K562 (cell line): Measurements from ENCODE around the gene ARHGEF17. TPM values are rescaled to one million over a fixed set of nuclear protein-coding genes. Genes with fewer than 3 reads are reported as not detected.
A peak's percentile ranks its signal among the peaks of the same experiment; 100 is the strongest.

Experiments
- ATAC-seq: fragments of 200-7000 bp; cut with Tn5 transposase; 3 replicates; pipeline ENCODE4 v1.9.1; 2020; ENCODE audit warnings: moderate library complexity
- BruUV-seq: library from RNA; stranded (reverse); fragments of 400-500 nt; replicated peaks from 2 replicates; lab custom pipeline; 2021; lab: Mats Ljungman, UMichigan
- CTCF ChIA-PET: fragments of 300-600 bp; formaldehyde crosslinking; extraction: SDS; loops from one replicate; lab custom pipeline; 2021; ENCODE audit warnings: low intra/inter-chr PET ratio; lab: Yijun Ruan, JAX
- POLR2A ChIA-PET: fragments of 300-600, 350-650 bp; sonication (Branson Sonifier 250); formaldehyde crosslinking; extraction: SDS; loops from one replicate; lab custom pipeline; 2021; ENCODE audit warnings: antibody characterized with exemption, inconsistent platforms; lab: Yijun Ruan, JAX
- DNase-seq, 4 experiments: peaks; one replicate each; pipeline versions ENCODE4 v3.0.0 to v3.0.0-alpha.2; 2011 to 2018; ENCODE audit warnings: low spot score in 3 of 4, mixed read lengths in 3 of 4; ENCODE audit errors: extremely low read depth in 1 of 4
- FAIRE-seq: peaks from 2 replicates; lab custom pipeline; 2011; peaks lifted over from hg19 to GRCh38; lab: Jason Lieb, UNC
- H2AFZ ChIP-seq: 2 replicates; pipeline ENCODE4 v1.6.0; 2011; ENCODE audit warnings: low read depth, low read length, control low read depth, inconsistent platforms
- H3K27ac ChIP-seq: fragments of 200-600 bp; 3 replicates; pipeline ENCODE4 v1.8.0; 2011; ENCODE audit warnings: low read depth, mild to moderate bottlenecking, control low read depth, inconsistent platforms, low read length, moderate library complexity, mixed read lengths; ENCODE audit errors: extremely low read depth
- H3K27me3 ChIP-seq, 2 experiments: fragments of 300-600 bp in 1 of 2; 2 replicates in 1 of 2; 3 replicates in 1 of 2; pipeline versions ENCODE4 v1.6.0 to v1.8.0; 2011; ENCODE audit warnings: inconsistent platforms in 2 of 2, low read length in 2 of 2, mild to moderate bottlenecking in 1 of 2, mixed read lengths in 1 of 2, moderate library complexity in 1 of 2; ENCODE audit not compliant: control insufficient read depth in 2 of 2, insufficient read depth in 2 of 2
- H3K36me3 ChIP-seq: fragments of 300-600 bp; 3 replicates; pipeline ENCODE4 v1.8.0; 2011; ENCODE audit warnings: mild to moderate bottlenecking, low read length, inconsistent platforms; ENCODE audit not compliant: control insufficient read depth, insufficient read depth
- H3K4me1 ChIP-seq, 2 experiments: fragments of 200-600 bp in 1 of 2; replicated peaks in 1 of 2; 2 replicates in 1 of 2; 3 replicates in 1 of 2; pipeline versions ENCODE4 v1.5.1 to v1.8.0; 2011; ENCODE audit warnings: inconsistent platforms in 2 of 2, low read length in 2 of 2, mild to moderate bottlenecking in 1 of 2, mixed read lengths in 1 of 2, moderate library complexity in 1 of 2; ENCODE audit not compliant: control insufficient read depth in 2 of 2, insufficient read depth in 2 of 2
- H3K4me2 ChIP-seq: 2 replicates; pipeline ENCODE4 v1.6.1; 2011; ENCODE audit warnings: low read length, control low read depth, inconsistent platforms, mixed read lengths; ENCODE audit not compliant: insufficient read depth
- H3K4me3 ChIP-seq: fragments of 200-600 bp; sonication (generic), shearing (Covaris generic); 2 replicates; pipeline ENCODE4 v1.5.1; 2016; ENCODE audit warnings: control low read depth, inconsistent platforms
- H3K79me2 ChIP-seq: fragments of 200-600 bp; 3 replicates; pipeline ENCODE4 v1.8.0; 2011; ENCODE audit warnings: low read length, inconsistent platforms; ENCODE audit not compliant: control insufficient read depth, insufficient read depth
- H3K9ac ChIP-seq, 2 experiments: 2 replicates each; pipeline versions ENCODE4 v1.6.0 to v1.6.1; 2011; ENCODE audit warnings: low read depth in 2 of 2, low read length in 2 of 2, control low read depth in 1 of 2, inconsistent platforms in 1 of 2, mild to moderate bottlenecking in 1 of 2, mixed read lengths in 1 of 2; ENCODE audit not compliant: insufficient read depth in 1 of 2
- H3K9me1 ChIP-seq: one replicate; pipeline ENCODE4 v1.6.0; 2011; ENCODE audit warnings: inconsistent platforms, mild to moderate bottlenecking, low read length, moderate library complexity; ENCODE audit not compliant: control insufficient read depth, insufficient read depth
- H3K9me3 ChIP-seq: replicated peaks from 2 replicates; pipeline ENCODE4 v1.5.1; 2011; ENCODE audit warnings: low read depth, low read length, inconsistent platforms; ENCODE audit not compliant: control insufficient read depth, insufficient read depth
- H4K20me1 ChIP-seq: replicated peaks from 2 replicates; pipeline ENCODE4 v1.6.1; 2011; ENCODE audit warnings: low read length, inconsistent platforms, mixed read lengths; ENCODE audit not compliant: control insufficient read depth, insufficient read depth
- ZBTB33 ChIP-seq: sonication (generic); formaldehyde crosslinking; IDR thresholded peaks from 2 replicates; pipeline ENCODE4 v1.8.1; 2023; ENCODE audit warnings: mild to moderate bottlenecking, missing genetic modification reagents
- ZFP36 ChIP-seq: fragments of 150-350 bp; IDR thresholded peaks from 2 replicates; pipeline ENCODE4 v1.6.1; 2018; ENCODE audit warnings: low read length, low read depth; ENCODE audit not compliant: partially characterized antibody
- ZNF134 ChIP-seq: fragments of 250-450 bp; sonication (Bioruptor Pico); conservative IDR thresholded peaks from 2 replicates; pipeline ENCODE4 v1.4.0; 2020
- WGBS: fragments of 100-300 bp; shearing (Covaris generic); methylation state at CpG from one replicate; pipeline ENCODE4 v1.1.6; 2016; ENCODE audit warnings: low coverage, mixed read lengths; ENCODE audit not compliant: insufficient coverage; ENCODE audit errors: missing lambda C conversion rate; 5-methylcytosine and 5-hydroxymethylcytosine counted together
- in situ Hi-C: fragments of 300-500 bp; cut with MboI; formaldehyde crosslinking; loops from 4 replicates; pipeline ENCODE4 v1.15.0; 2018; ENCODE audit warnings: inconsistent platforms, mixed read lengths
- intact Hi-C: fragments of 100-400 bp; cut with micrococcal nuclease; formaldehyde crosslinking; loops from 2 replicates; pipeline ENCODE4 v1.14.2; 2022
- polyA plus RNA-seq, 8 experiments: library from polyadenylated mRNA; depleted of rRNA in 4 of 8; stranded (reverse) in 5 of 8; unstranded in 3 of 8; fragments of >200 nt; fragmentation: Nextera tagmentation in 2 of 8; fragmentation: Illumina TruSeq in 1 of 8; extraction: Ambion mirVana in 2 of 8; extraction: Trizol in 1 of 8; gene quantifications; 2 replicates each; pipeline versions ENCODE4 v1.2.1 to v1.2.3, GENCODE V29; 2011 to 2014; ENCODE audit warnings: inconsistent platforms in 1 of 8, missing spikeins in 1 of 8
- total RNA-seq, 7 experiments: library from RNA; depleted of rRNA in 6 of 7; stranded (reverse); fragments of >200 nt in 6 of 7; fragmentation: Illumina TruSeq in 2 of 7; extraction: Trizol in 2 of 7; gene quantifications; 2 replicates each; pipeline versions ENCODE4 v1.2.1 to v1.2.3, GENCODE V29; 2011 to 2021; ENCODE audit warnings: low replicate concordance in 1 of 7

The ARHGEF17 gene
- total and polyA plus RNA-seq, 9 of the 15 experiments (the other 6 are each of a cell fraction or from before 2014, with no cell fraction given) = 0.04 to 0.68 (median 0.10) TPM; not detected in 2

GRCh38 chr11:73388265-73389133, 80.4 kb downstream of the ARHGEF17 start:
- H4K20me1 ChIP-seq = peaks cover 36% of the 10 kb centered on the region
- TF ChIP-seq ZBTB33 = peak; percentile 92
- no peak for TF ChIP-seq ZNF134 (CRISPR knock-in tag)
- TF ChIP-seq ZFP36 = peak; percentile 27
- TF ChIP-seq, all 486 proteins: peak for 2
- WGBS = 75% methylated on average over 18 of the region's 23 CpGs
- Histone ChIP-seq H3K27me3 (no peaks in the 10 kb centered on the region), H3K9me3 (no peaks in the 10 kb centered on the region), H3K4me3 (no peak overlapping the region), H3K4me1 (peaks cover 33 to 85% of the 10 kb centered on the region in 2 experiments), H3K9me1 (peaks cover 12% of the 10 kb centered on the region), H3K27ac (no peak overlapping the region), H3K36me3 (peaks cover 55% of the 10 kb centered on the region; the same call in 2 of the 3 replicates), H3K9ac (peak overlapping the region in 1 of 2 experiments; percentile 83; a peak in 2 of 4 replicates), H2AFZ (no peak overlapping the region), H3K4me2 (no peak overlapping the region), H3K79me2 (peaks cover 50% of the 10 kb centered on the region)
- no peak for FAIRE-seq
- no peak for DNase-seq
- ATAC-seq = no peak
- no TSS peak for BruUV-seq
- CTCF ChIA-PET = no interaction called here
- POLR2A ChIA-PET = interaction anchor here (0.6 to 1.0 kb wide), 3 partner anchors 12 to 44 kb away, joined by 3 read pairs; no protein-coding TSS in a partner anchor
- intact Hi-C loops = no loop called here
- in situ Hi-C loops = no loop called here
